Lower leg skin (tissue), 3 donors: ENCODE measurements around the gene CDR2L.

Experiments used
- POLR2A ChIP-seq, 2 donors: fragments of 450-650 bp; IDR thresholded peaks; one replicate each; pipeline ENCODE4 v1.6.1; 2016 to 2017; ENCODE audit warnings: antibody characterized with exemption in 2 of 2, mild to moderate bottlenecking in 1 of 2, moderate library complexity in 1 of 2
- TF ChIP-seq, protein P1 (sequence below), 3 donors: fragments of 450-650 bp; IDR thresholded peaks; one replicate each; pipeline ENCODE4 v1.5.1; 2016; ENCODE audit warnings: antibody characterized with exemption in 3 of 3, mild to moderate bottlenecking in 3 of 3, moderate library complexity in 2 of 3

DNA sequence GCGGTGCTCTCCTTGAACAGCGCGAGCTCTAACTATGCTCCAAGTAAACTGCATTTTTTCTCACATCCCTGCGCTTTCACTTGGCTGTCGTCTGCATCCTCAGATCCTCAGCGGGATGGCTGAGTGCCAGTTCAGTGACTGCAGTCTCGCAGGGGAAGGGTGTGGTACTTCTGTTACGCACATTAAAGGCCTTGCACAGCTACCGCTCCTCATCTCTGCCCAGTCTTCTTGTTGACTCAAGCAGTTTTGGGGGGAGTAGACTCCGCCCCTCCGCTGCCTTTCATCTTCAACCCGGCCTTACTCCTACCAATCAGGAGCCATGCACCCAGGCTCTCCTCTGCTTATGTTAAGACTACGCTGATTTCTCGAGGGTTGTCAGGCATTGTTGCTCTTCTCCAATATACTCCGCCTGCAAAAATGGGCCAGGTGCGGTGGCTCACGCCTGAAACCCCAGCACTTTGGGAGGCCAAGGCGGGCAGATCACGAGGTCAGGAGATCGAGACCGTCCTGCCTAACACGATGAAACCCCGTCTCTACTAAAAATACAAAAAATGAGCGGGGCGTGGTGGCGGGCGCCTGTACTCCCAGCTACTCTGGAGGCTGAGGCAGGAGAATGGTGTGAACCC, 49.3 kb downstream of the CDR2L start:
- TF ChIP-seq, protein P1, sequence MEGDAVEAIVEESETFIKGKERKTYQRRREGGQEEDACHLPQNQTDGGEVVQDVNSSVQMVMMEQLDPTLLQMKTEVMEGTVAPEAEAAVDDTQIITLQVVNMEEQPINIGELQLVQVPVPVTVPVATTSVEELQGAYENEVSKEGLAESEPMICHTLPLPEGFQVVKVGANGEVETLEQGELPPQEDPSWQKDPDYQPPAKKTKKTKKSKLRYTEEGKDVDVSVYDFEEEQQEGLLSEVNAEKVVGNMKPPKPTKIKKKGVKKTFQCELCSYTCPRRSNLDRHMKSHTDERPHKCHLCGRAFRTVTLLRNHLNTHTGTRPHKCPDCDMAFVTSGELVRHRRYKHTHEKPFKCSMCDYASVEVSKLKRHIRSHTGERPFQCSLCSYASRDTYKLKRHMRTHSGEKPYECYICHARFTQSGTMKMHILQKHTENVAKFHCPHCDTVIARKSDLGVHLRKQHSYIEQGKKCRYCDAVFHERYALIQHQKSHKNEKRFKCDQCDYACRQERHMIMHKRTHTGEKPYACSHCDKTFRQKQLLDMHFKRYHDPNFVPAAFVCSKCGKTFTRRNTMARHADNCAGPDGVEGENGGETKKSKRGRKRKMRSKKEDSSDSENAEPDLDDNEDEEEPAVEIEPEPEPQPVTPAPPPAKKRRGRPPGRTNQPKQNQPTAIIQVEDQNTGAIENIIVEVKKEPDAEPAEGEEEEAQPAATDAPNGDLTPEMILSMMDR (IDR thresholded peaks at IDR 0.05): no peak
- TF ChIP-seq POLR2A (IDR thresholded peaks at IDR 0.05): no peak
